Keratinocyte (primary cell): ENCODE data around the gene PLAAT2.
"Not testable (repeated sequence)": the region's sequence is repeated elsewhere in the genome, so short reads cannot be mapped to it uniquely, and the experiment has no call there.

Experiments
- EZH2 ChIP-seq: IDR thresholded peaks from one replicate; pipeline ENCODE4 v1.6.1; 2012; ENCODE audit warnings: inconsistent platforms, mild to moderate bottlenecking, low read length, moderate library complexity
- TF ChIP-seq, protein P1 (sequence below), 3 experiments: IDR thresholded peaks in 1 of 3; conservative IDR thresholded peaks in 1 of 3; optimal IDR thresholded peaks in 1 of 3; 2 replicates in 2 of 3; 3 replicates in 1 of 3; pipeline versions ENCODE3 to v1.5.1; 2011; ENCODE audit warnings: low read length in 3 of 3, mild to moderate bottlenecking in 3 of 3, moderate library complexity in 2 of 3, control low read depth in 1 of 3, inconsistent platforms in 1 of 3; ENCODE audit not compliant: insufficient read depth in 2 of 3; ENCODE audit errors: extremely low read depth in 1 of 3

DNA sequence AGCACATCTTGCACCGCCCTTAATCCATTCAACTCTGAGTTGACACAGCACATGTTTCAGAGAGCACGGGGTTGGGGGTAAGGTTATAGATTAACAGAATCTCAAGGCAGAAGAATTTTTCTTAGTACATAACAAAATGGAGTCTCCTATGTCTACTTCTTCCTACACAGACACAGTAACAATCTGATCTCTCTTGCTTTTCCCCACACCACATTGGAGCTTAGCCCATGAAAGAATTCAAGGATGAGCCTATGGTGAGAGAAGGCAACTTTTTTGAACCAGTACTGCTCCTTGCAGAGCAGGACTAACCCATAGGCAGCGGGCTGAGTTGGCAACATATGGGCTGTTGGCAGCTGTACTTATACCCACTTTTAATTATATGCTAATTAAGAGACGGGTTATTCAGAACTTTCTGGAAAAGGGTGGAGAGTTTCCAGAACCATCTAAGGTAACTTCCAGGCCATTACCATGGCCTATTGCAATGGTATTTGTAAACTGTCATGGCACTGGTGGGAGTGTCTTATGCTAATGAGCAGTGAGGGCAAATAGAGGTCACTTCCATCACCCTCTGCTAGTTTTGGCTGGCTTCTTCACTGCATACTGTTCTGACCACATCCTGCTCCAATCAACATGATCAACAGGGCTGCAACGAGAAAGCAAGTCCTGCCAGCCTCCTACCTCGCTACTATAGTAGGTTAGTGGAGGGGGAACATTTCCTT is 31.9 kb downstream of the PLAAT2 start:
- TF ChIP-seq, protein P1, sequence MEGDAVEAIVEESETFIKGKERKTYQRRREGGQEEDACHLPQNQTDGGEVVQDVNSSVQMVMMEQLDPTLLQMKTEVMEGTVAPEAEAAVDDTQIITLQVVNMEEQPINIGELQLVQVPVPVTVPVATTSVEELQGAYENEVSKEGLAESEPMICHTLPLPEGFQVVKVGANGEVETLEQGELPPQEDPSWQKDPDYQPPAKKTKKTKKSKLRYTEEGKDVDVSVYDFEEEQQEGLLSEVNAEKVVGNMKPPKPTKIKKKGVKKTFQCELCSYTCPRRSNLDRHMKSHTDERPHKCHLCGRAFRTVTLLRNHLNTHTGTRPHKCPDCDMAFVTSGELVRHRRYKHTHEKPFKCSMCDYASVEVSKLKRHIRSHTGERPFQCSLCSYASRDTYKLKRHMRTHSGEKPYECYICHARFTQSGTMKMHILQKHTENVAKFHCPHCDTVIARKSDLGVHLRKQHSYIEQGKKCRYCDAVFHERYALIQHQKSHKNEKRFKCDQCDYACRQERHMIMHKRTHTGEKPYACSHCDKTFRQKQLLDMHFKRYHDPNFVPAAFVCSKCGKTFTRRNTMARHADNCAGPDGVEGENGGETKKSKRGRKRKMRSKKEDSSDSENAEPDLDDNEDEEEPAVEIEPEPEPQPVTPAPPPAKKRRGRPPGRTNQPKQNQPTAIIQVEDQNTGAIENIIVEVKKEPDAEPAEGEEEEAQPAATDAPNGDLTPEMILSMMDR (optimal IDR thresholded peaks at IDR 0.05 in 1 of 3, IDR thresholded peaks at IDR 0.05 in 1 of 3, conservative IDR thresholded peaks at IDR 0.05 in 1 of 3; ENCODE audit: extremely low read depth in 1 of 3, insufficient read depth in 2 of 3, low read length in 3 of 3): not testable (repeated sequence)
- not testable (repeated sequence) for TF ChIP-seq EZH2
